ENCODE results near the gene DIP2C. TPM values are rescaled to one million over a fixed set of nuclear protein-coding genes. Genes with fewer than 3 reads are reported as not detected.

DIP2C gene
- total RNA-seq, 1 experiment from 2014 or later, result 11.0 TPM

- H3K36me3 Mint-ChIP-seq (ENCODE audit: insufficient read depth, unreplicated experiment), result no peaks in the 10 kb centered on the region
- no peak overlapping the region for H3K4me3 Mint-ChIP-seq (ENCODE audit: low read depth, unreplicated experiment)
- intact Hi-C loops (cut with micrococcal nuclease; ENCODE audit: unreplicated experiment), result no loop called here
- no peaks in the 10 kb centered on the region for H3K27me3 Mint-ChIP-seq (ENCODE audit: unreplicated experiment)
- BruUV-seq (replicated peaks), result no TSS peak
- no peak for DNase-seq
- no peaks in the 10 kb centered on the region for H3K9me3 Mint-ChIP-seq (ENCODE audit: low read depth, unreplicated experiment)
- CTCF ChIA-PET, result no interaction called here
- no peaks in the 10 kb centered on the region for H3K4me1 Mint-ChIP-seq (ENCODE audit: low read depth, unreplicated experiment)
- TF ChIP-seq, protein P1, sequence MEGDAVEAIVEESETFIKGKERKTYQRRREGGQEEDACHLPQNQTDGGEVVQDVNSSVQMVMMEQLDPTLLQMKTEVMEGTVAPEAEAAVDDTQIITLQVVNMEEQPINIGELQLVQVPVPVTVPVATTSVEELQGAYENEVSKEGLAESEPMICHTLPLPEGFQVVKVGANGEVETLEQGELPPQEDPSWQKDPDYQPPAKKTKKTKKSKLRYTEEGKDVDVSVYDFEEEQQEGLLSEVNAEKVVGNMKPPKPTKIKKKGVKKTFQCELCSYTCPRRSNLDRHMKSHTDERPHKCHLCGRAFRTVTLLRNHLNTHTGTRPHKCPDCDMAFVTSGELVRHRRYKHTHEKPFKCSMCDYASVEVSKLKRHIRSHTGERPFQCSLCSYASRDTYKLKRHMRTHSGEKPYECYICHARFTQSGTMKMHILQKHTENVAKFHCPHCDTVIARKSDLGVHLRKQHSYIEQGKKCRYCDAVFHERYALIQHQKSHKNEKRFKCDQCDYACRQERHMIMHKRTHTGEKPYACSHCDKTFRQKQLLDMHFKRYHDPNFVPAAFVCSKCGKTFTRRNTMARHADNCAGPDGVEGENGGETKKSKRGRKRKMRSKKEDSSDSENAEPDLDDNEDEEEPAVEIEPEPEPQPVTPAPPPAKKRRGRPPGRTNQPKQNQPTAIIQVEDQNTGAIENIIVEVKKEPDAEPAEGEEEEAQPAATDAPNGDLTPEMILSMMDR (IDR thresholded peaks at IDR 0.05; ENCODE audit: unreplicated experiment), result no peak
- no peak overlapping the region for H3K27ac Mint-ChIP-seq (ENCODE audit: unreplicated experiment)
Measured at GRCh38 chr10:310371-310770, 379.1 kb downstream of the DIP2C start.

DNA sequence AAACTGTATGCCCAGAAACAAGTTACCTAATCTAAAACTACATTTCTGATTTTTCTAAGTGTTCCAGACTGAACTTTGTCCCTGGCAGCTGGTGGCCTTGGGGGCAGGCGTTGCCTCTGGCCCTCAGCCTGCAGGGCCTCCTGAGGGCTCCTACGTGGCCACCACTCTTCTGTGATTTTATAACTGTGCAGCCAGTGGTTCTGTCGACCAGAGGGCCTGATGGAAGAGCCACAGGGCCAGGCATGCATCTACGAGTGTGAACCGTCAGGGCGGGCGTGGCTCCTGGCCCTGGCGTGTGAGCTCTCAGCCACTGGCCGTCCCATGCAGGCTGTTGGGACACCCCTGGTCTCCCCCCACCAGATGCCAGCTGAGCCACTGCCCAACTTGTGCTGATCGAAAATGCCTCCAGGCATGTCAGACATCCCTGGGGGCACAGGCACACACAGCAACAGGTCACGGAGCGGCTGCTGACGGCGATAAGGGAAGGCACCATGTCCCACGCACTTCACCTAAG lies 380.8 kb downstream of the DIP2C start:
- Mint-ChIP-seq H3K4me1 (ENCODE audit: low read depth, unreplicated experiment) (no peaks in the 10 kb centered on the region), H3K27ac (ENCODE audit: unreplicated experiment) (no peak overlapping the region), H3K36me3 (ENCODE audit: insufficient read depth, unreplicated experiment) (no peaks in the 10 kb centered on the region), H3K4me3 (ENCODE audit: low read depth, unreplicated experiment) (no peak overlapping the region), H3K27me3 (ENCODE audit: unreplicated experiment) (no peaks in the 10 kb centered on the region), H3K9me3 (ENCODE audit: low read depth, unreplicated experiment) (no peaks in the 10 kb centered on the region)
- CTCF ChIA-PET, result no interaction called here
- DNase-seq, result no peak
- TF ChIP-seq, protein P1 (IDR thresholded peaks at IDR 0.05; ENCODE audit: unreplicated experiment), result no peak
- intact Hi-C loops (cut with micrococcal nuclease; ENCODE audit: unreplicated experiment), result no loop called here
- no TSS peak for BruUV-seq (replicated peaks)

DNA sequence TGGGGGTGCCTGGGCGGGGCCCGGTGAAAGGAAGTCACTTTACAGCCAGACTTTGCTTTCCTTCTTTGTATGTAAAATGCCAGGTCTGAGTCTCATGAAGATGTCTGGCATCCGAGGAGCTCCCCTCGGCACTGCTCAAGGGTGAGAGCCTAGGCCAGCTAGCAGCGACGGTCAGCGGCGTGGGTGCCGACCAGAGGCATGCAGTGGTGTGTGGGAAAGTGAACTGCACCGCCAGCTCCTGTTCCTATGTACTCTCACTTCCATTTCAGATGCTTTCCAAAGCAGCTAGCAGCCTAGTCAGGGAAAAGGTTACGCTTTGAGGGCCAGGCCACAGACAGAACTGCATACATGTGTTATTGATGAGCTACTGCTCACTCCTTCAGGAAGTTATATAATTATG lies 381.4 kb downstream of the DIP2C start:
- CTCF ChIA-PET, result no interaction called here
- Mint-ChIP-seq H3K27me3 (ENCODE audit: unreplicated experiment) (no peaks in the 10 kb centered on the region), H3K27ac (ENCODE audit: unreplicated experiment) (no peak overlapping the region)

DNA sequence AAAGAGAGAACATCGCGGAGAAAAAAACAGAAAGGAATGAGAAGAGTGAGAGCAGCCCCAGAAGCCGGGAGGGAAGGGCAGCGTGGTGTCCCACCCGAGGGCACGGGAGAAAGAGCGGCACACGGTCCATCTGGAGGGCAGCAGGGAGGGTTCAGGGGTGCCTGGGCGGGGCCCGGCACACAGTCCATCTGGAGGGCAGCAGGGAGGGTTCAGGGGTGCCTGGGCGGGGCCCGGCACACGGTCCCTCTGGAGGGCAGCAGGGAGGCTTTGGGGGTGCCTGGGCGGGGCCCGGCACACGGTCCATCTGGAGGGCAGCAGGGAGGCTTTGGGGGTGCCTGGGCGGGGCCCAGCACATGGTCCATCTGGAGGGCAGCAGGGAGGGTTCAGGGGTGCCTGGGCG lies 381.8 kb downstream of the DIP2C start:
- BruUV-seq (replicated peaks), result no TSS peak
- intact Hi-C loops (cut with micrococcal nuclease; ENCODE audit: unreplicated experiment), result no loop called here
- TF ChIP-seq, protein P1 (IDR thresholded peaks at IDR 0.05; ENCODE audit: unreplicated experiment), result no peak
- H3K27ac Mint-ChIP-seq (ENCODE audit: unreplicated experiment), result no peak overlapping the region
- H3K9me3 Mint-ChIP-seq (ENCODE audit: low read depth, unreplicated experiment), result no peaks in the 10 kb centered on the region
- no peak overlapping the region for H3K4me3 Mint-ChIP-seq (ENCODE audit: low read depth, unreplicated experiment)
- no peaks in the 10 kb centered on the region for H3K36me3 Mint-ChIP-seq (ENCODE audit: insufficient read depth, unreplicated experiment)
- CTCF ChIA-PET, result no interaction called here
- no peak for DNase-seq
- H3K27me3 Mint-ChIP-seq (ENCODE audit: unreplicated experiment), result no peaks in the 10 kb centered on the region
- H3K4me1 Mint-ChIP-seq (ENCODE audit: low read depth, unreplicated experiment), result no peaks in the 10 kb centered on the region

More for the DNA sequence above, 381.4 kb downstream of the DIP2C start:
- intact Hi-C loops (cut with micrococcal nuclease; ENCODE audit: unreplicated experiment), result no loop called here
- DNase-seq, result no peak
- no TSS peak for BruUV-seq (replicated peaks)
- Mint-ChIP-seq H3K4me3 (ENCODE audit: low read depth, unreplicated experiment) (no peak overlapping the region), H3K36me3 (ENCODE audit: insufficient read depth, unreplicated experiment) (no peaks in the 10 kb centered on the region), H3K9me3 (ENCODE audit: low read depth, unreplicated experiment) (no peaks in the 10 kb centered on the region), H3K4me1 (ENCODE audit: low read depth, unreplicated experiment) (no peaks in the 10 kb centered on the region)
- TF ChIP-seq, protein P1 (IDR thresholded peaks at IDR 0.05; ENCODE audit: unreplicated experiment), result no peak

Data from Calu3 (cell line).